PC-3 (cell line): ENCODE results near the gene BATF2.

Experiments
- CTCF ChIP-seq: fragments of 300-600 bp; sonication (generic); conservative IDR thresholded peaks from 2 replicates; pipeline ENCODE4 v1.5.1; 2017; ENCODE audit warnings: antibody characterized with exemption, low read depth, mild to moderate bottlenecking, low read length
- EZH2 ChIP-seq: fragments of 300-600 bp; sonication (generic); IDR thresholded peaks from one replicate; pipeline ENCODE4 v1.6.1; 2017; ENCODE audit warnings: antibody characterized with exemption, mild to moderate bottlenecking, low read length; ENCODE audit not compliant: unreplicated experiment
- EZH2phosphoT487 ChIP-seq: fragments of 300-600 bp; sonication (generic); IDR thresholded peaks from 2 replicates; pipeline ENCODE4 v1.6.1; 2018; ENCODE audit warnings: mild to moderate bottlenecking, antibody characterized with exemption, low read length, borderline replicate concordance

GRCh38 chr11:65013888-65014725 is 17.3 kb upstream of the BATF2 start, which contains the start of gene ARL2:
- peak; percentile 77 for TF ChIP-seq CTCF
- no peak for TF ChIP-seq EZH2
- TF ChIP-seq EZH2phosphoT487: no peak
